Ecto neural progenitor cell (in vitro differentiated cells): ENCODE data around the gene GIMAP2.
"Not testable (repeated sequence)": the region's sequence is repeated elsewhere in the genome, so short reads cannot be mapped to it uniquely, and the experiment has no call there.

Source experiments
- DNase-seq: peaks from one replicate; pipeline ENCODE4 v3.0.0-alpha.2; 2018; ENCODE audit warnings: low spot score

The GIMAP2 gene

GRCh38 chr7:150676854-150677253 lies 8.7 kb upstream of the GIMAP2 start:
- not testable (repeated sequence) for DNase-seq

GRCh38 chr7:150678601-150679000 lies 6.9 kb upstream of the GIMAP2 start:
- DNase-seq, result not testable (repeated sequence)

GRCh38 chr7:150680364-150680763 lies 5.1 kb upstream of the GIMAP2 start:
- not testable (repeated sequence) for DNase-seq

GRCh38 chr7:150686030-150686631 lies 625 bp downstream of the GIMAP2 start:
- DNase-seq, result no peak

- DNase-seq, result no peak
These were observed 3.1 kb downstream of the GIMAP2 start for GRCh38 chr7:150688630-150689029.

- DNase-seq, result no peak
These were observed 10.1 kb downstream of the GIMAP2 start for GRCh38 chr7:150695654-150696053.

- no peak for DNase-seq
These were observed 17.7 kb downstream of the GIMAP2 start for GRCh38 chr7:150703209-150703608.

- DNase-seq, result no peak
These were observed 29.8 kb downstream of the GIMAP2 start for GRCh38 chr7:150715293-150715692.

GRCh38 chr7:150715738-150716137 lies 30.2 kb downstream of the GIMAP2 start:
- no peak for DNase-seq

- no peak for DNase-seq
These were observed 30.9 kb downstream of the GIMAP2 start, which contains the start of gene GIMAP1 for GRCh38 chr7:150716368-150716767. TSS of gene GIMAP1 (plus strand) at chr7:150716613. CDS start at chr7:150719048, 2,435 bp downstream.

- DNase-seq, result no peak
These were observed 31.4 kb downstream of the GIMAP2 start for GRCh38 chr7:150716939-150717338.

- DNase-seq, result no peak
These were observed 32.4 kb downstream of the GIMAP2 start for GRCh38 chr7:150717814-150718420.

- no peak for DNase-seq
These were observed 33.9 kb downstream of the GIMAP2 start for GRCh38 chr7:150719436-150719835.

GRCh38 chr7:150719960-150720891 lies 34.7 kb downstream of the GIMAP2 start:
- DNase-seq, result peak; percentile 32

GRCh38 chr7:150721970-150722373 lies 36.5 kb downstream of the GIMAP2 start:
- no peak for DNase-seq

- DNase-seq, result peak; percentile 32
These were observed 37.0 kb downstream of the GIMAP2 start for GRCh38 chr7:150722431-150722931.

GRCh38 chr7:150723467-150723866 lies 38.0 kb downstream of the GIMAP2 start:
- no peak for DNase-seq

- no peak for DNase-seq
These were observed 41.9 kb downstream of the GIMAP2 start for GRCh38 chr7:150727381-150727780.

- no peak for DNase-seq
These were observed 42.5 kb downstream of the GIMAP2 start for GRCh38 chr7:150728011-150728410.

- no peak for DNase-seq
These were observed 43.1 kb downstream of the GIMAP2 start for GRCh38 chr7:150728609-150729008.

GRCh38 chr7:150731916-150732315 lies 46.4 kb downstream of the GIMAP2 start:
- DNase-seq, result peak; percentile 17

- DNase-seq, result peak; percentile 9
These were observed 47.4 kb downstream of the GIMAP2 start for GRCh38 chr7:150732786-150733481.
